Germinal center (tissue), 1 donor: ENCODE data around the gene TNK2.

Source experiments
- DNase-seq: peaks from one replicate; pipeline ENCODE4 v3.0.0; 2012; ENCODE audit warnings: mixed read lengths, low spot score

Gene TNK2

GRCh38 chr3:195899701-195900435, 8.5 kb downstream of the TNK2 start:
- no peak for DNase-seq

GRCh38 chr3:195897853-195898415, 10.4 kb downstream of the TNK2 start:
- no peak for DNase-seq

GRCh38 chr3:195897081-195897852, 11.1 kb downstream of the TNK2 start:
- no peak for DNase-seq

GRCh38 chr3:195896361-195897080, 11.8 kb downstream of the TNK2 start:
- no peak for DNase-seq

- DNase-seq, result peak; percentile 89
Observed at GRCh38 chr3:195895861-195896360, 12.4 kb downstream of the TNK2 start.

- peak; percentile 83 for DNase-seq
Observed at GRCh38 chr3:195895078-195895860, 13.1 kb downstream of the TNK2 start.

GRCh38 chr3:195893916-195894465, 14.4 kb downstream of the TNK2 start:
- DNase-seq, result no peak

GRCh38 chr3:195893516-195893915, 14.8 kb downstream of the TNK2 start:
- no peak for DNase-seq

GRCh38 chr3:195893044-195893395, 15.3 kb downstream of the TNK2 start:
- DNase-seq, result no peak

- no peak for DNase-seq
Observed at GRCh38 chr3:195892105-195893043, 16.0 kb downstream of the TNK2 start.

GRCh38 chr3:195891431-195892104, 16.8 kb downstream of the TNK2 start:
- DNase-seq, result no peak

- DNase-seq, result no peak
Observed at GRCh38 chr3:195889870-195890295, 18.5 kb downstream of the TNK2 start.

GRCh38 chr3:195888981-195889869, 19.1 kb downstream of the TNK2 start:
- no peak for DNase-seq

GRCh38 chr3:195888311-195888761, 20.0 kb downstream of the TNK2 start:
- no peak for DNase-seq

- DNase-seq, result no peak
Observed at GRCh38 chr3:195887670-195888069, 20.7 kb downstream of the TNK2 start.

- DNase-seq, result no peak
Observed at GRCh38 chr3:195886181-195887141, 21.9 kb downstream of the TNK2 start.
